ENCODE measurements around the gene RNF149.

Gene RNF149

DNA sequence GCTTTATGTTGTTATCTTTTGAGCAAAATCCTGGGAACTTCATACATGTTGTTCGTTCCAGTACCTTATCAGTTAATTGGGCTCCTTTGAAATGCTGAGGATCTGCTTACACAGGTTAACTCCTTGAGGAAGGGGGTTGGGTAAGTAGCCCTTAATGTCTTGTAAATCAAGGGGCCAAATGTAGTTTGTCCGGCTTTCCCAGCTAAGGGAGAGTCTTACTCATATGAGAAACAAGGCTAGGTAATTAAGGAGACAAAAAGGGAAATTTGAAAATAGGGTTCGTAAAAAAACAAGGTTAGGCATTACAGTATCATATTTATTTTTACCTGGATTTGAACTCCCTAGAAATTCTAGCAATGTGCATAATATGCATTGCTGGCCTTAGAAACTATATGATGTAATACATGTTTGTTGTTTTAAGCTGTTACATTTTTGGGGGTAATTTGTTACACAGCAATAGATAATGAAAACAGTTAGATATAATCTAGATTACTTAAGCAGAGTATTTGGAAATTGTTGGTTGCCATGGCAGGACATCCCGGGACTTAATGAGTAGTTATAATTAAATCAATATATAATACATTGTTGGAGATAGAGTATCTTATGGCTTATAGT lies 30.9 kb upstream of the RNF149 start:
- Histone ChIP-seq H3K79me2 (ENCODE audit: insufficient read depth, low read depth) (no peaks in the 10 kb centered on the region), H3K4me2 (no peak overlapping the region), H3K9ac (no peak overlapping the region), H3K27me3 (ENCODE audit: insufficient read depth, low read depth) (no peaks in the 10 kb centered on the region), H3K36me3 (ENCODE audit: insufficient read depth) (no peaks in the 10 kb centered on the region), H3K4me1 (ENCODE audit: low read depth, poor library complexity, severe bottlenecking) (no peaks in the 10 kb centered on the region), H3K4me3 (IDR thresholded peaks at IDR 0.05; ENCODE audit: insufficient read depth, low read depth, low read length) (no peak overlapping the region), H4K20me1 (ENCODE audit: insufficient read depth) (no peaks in the 10 kb centered on the region), H3K27ac (no peak overlapping the region), H2AFZ (ENCODE audit: low read depth) (no peak overlapping the region)
- TF ChIP-seq, protein P1, sequence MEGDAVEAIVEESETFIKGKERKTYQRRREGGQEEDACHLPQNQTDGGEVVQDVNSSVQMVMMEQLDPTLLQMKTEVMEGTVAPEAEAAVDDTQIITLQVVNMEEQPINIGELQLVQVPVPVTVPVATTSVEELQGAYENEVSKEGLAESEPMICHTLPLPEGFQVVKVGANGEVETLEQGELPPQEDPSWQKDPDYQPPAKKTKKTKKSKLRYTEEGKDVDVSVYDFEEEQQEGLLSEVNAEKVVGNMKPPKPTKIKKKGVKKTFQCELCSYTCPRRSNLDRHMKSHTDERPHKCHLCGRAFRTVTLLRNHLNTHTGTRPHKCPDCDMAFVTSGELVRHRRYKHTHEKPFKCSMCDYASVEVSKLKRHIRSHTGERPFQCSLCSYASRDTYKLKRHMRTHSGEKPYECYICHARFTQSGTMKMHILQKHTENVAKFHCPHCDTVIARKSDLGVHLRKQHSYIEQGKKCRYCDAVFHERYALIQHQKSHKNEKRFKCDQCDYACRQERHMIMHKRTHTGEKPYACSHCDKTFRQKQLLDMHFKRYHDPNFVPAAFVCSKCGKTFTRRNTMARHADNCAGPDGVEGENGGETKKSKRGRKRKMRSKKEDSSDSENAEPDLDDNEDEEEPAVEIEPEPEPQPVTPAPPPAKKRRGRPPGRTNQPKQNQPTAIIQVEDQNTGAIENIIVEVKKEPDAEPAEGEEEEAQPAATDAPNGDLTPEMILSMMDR (conservative IDR thresholded peaks at IDR 0.05; ENCODE audit: low read depth, low read length): no peak

DNA sequence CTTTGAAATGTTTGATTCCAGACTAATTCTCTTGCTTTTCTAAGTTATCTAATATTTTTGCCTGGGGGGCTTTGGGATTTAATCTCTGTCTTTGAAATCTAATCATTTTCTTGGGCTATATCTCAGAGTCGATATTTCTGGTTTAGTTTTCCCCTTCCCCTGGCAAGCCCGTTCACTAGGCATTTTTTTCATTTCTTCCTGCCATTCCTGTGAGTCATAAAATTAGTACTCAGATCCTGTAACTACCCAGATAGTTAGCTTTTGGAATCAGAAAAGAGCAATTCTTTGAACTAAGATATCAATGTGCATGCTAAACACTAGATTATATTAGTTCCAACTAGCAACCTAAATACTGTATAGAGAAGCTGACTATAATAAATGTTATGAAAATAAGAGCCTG lies 29.4 kb upstream of the RNF149 start:
- H3K4me2 ChIP-seq: no peak overlapping the region
- TF ChIP-seq, protein P1 (conservative IDR thresholded peaks at IDR 0.05; ENCODE audit: low read depth, low read length): no peak
- H3K9ac ChIP-seq: no peak overlapping the region
- no peak overlapping the region for H3K4me3 ChIP-seq (IDR thresholded peaks at IDR 0.05; ENCODE audit: insufficient read depth, low read depth, low read length)
- H4K20me1 ChIP-seq (ENCODE audit: insufficient read depth): no peaks in the 10 kb centered on the region
- H3K36me3 ChIP-seq (ENCODE audit: insufficient read depth): no peaks in the 10 kb centered on the region
- no peak overlapping the region for H3K27ac ChIP-seq
- H3K4me1 ChIP-seq (ENCODE audit: low read depth, poor library complexity, severe bottlenecking): no peaks in the 10 kb centered on the region
- H3K27me3 ChIP-seq (ENCODE audit: insufficient read depth, low read depth): no peaks in the 10 kb centered on the region
- H2AFZ ChIP-seq (ENCODE audit: low read depth): no peak overlapping the region
- no peaks in the 10 kb centered on the region for H3K79me2 ChIP-seq (ENCODE audit: insufficient read depth, low read depth)

DNA sequence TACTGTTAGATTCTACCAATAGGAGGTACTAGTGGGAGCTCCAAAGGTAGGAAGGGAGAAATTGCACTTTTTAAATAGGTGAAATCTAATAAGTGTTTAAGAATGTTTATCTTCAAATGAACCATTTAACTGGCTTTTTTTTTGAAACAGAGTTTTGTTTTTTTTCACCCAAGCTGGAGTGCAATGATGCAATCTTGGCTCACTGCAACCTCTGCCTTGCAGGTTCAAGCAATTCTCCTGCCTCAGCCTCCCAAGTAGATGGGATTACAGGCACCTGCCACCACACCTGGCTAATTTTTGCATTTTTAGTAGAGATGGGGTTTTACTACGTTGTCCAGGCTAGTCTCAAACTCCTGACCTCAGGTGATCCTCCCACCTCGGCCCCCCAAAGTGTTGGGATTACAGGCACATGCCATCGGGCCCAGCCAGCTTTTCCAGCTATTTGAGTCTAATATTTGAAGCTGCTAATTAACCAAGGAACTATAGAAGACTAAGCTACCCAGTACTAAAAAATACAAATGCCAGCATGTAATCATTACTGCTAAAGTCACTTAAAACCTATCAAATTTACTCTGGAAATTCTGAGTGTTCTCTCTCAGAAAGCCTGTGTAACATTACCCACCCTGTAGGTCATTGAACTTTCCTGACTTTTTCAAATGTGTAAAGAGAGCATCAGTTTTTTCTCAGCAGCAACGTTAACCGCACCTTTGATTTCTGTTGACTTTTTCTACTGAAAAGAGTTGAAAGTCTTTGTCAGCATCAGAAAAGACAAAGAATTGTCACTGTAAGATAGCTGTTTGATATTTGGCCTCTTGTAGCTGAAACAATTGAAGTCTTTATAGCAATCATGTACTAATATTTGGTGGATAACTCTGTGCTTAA lies 24.6 kb upstream of the RNF149 start:
- Histone ChIP-seq H4K20me1 (ENCODE audit: insufficient read depth) (no peaks in the 10 kb centered on the region), H3K27me3 (ENCODE audit: insufficient read depth, low read depth) (no peaks in the 10 kb centered on the region), H3K9ac (no peak overlapping the region), H3K4me1 (ENCODE audit: low read depth, poor library complexity, severe bottlenecking) (no peaks in the 10 kb centered on the region), H2AFZ (ENCODE audit: low read depth) (no peak overlapping the region), H3K79me2 (ENCODE audit: insufficient read depth, low read depth) (no peaks in the 10 kb centered on the region), H3K36me3 (ENCODE audit: insufficient read depth) (no peaks in the 10 kb centered on the region), H3K4me2 (no peak overlapping the region), H3K27ac (no peak overlapping the region), H3K4me3 (IDR thresholded peaks at IDR 0.05; ENCODE audit: insufficient read depth, low read depth, low read length) (no peak overlapping the region)
- TF ChIP-seq, protein P1 (conservative IDR thresholded peaks at IDR 0.05; ENCODE audit: low read depth, low read length): no peak

DNA sequence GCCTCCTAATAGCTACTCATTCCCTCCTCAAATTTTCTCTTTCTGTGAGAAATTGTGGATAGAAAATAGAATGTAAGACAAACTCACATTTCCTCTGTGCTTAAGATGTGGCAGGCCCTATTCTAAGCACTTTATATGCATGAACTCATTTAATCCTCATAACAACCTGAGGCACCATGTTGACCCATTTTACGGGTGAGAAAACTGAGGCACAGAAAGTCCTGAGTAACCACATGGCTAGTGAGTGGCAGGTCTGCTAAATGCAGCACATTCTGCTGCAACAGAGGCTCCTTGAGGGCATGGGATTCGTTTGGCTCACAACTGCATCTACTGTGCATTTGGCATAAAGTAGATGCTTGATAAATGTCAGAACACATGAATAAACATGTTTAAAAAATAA lies 22.7 kb upstream of the RNF149 start:
- Histone ChIP-seq H3K79me2 (ENCODE audit: insufficient read depth, low read depth) (no peaks in the 10 kb centered on the region), H4K20me1 (ENCODE audit: insufficient read depth) (no peaks in the 10 kb centered on the region), H3K4me2 (no peak overlapping the region), H3K4me1 (ENCODE audit: low read depth, poor library complexity, severe bottlenecking) (no peaks in the 10 kb centered on the region), H3K4me3 (IDR thresholded peaks at IDR 0.05; ENCODE audit: insufficient read depth, low read depth, low read length) (no peak overlapping the region), H3K27me3 (ENCODE audit: insufficient read depth, low read depth) (no peaks in the 10 kb centered on the region), H3K9ac (no peak overlapping the region), H3K36me3 (ENCODE audit: insufficient read depth) (no peaks in the 10 kb centered on the region), H3K27ac (no peak overlapping the region), H2AFZ (ENCODE audit: low read depth) (no peak overlapping the region)
- TF ChIP-seq, protein P1 (conservative IDR thresholded peaks at IDR 0.05; ENCODE audit: low read depth, low read length): no peak
